Activated T-helper 17 cell treated with anti-CD3 and anti-CD28 coated beads, Interleukin-2, amount 50 U/mL, for 72 hours (primary cell): ENCODE data around the gene SPAST. TPM values are rescaled to one million over a fixed set of nuclear protein-coding genes. Genes with fewer than 3 reads are reported as not detected.
"Not testable (repeated sequence)": the region's sequence is repeated elsewhere in the genome, so short reads cannot be mapped to it uniquely, and the experiment has no call there.

Experiments used
- ATAC-seq: fragments of 150-1000 bp; cut with Tn5 transposase; replicated peaks from 2 replicates; pipeline ENCODE4 v1.10.0; 2021; ENCODE audit warnings: mild to moderate bottlenecking, moderate library complexity
- H3K27ac Mint-ChIP-seq: one replicate; pipeline ENCODE4 v1.8.0; 2022; ENCODE audit warnings: mixed read lengths
- H3K27me3 Mint-ChIP-seq: one replicate; pipeline ENCODE4 v1.8.0; 2022; ENCODE audit warnings: mixed read lengths
- H3K36me3 Mint-ChIP-seq: one replicate; pipeline ENCODE4 v1.8.0; 2022; ENCODE audit warnings: low read depth, mild to moderate bottlenecking, mixed read lengths
- H3K4me1 Mint-ChIP-seq: one replicate; pipeline ENCODE4 v1.8.0; 2022; ENCODE audit warnings: mixed read lengths
- H3K4me3 Mint-ChIP-seq: one replicate; pipeline ENCODE4 v1.8.0; 2022; ENCODE audit warnings: mild to moderate bottlenecking, mixed read lengths
- H3K9me3 Mint-ChIP-seq: one replicate; pipeline ENCODE4 v1.8.0; 2022; ENCODE audit warnings: mixed read lengths
- total RNA-seq, 2 donors: library from RNA; stranded (reverse); gene quantifications; one replicate each; pipeline ENCODE4 v1.2.3, GENCODE V29; 2022

Gene SPAST
- total RNA-seq, 2 donors from 2014 or later, result 12.5 to 19.6 TPM

DNA sequence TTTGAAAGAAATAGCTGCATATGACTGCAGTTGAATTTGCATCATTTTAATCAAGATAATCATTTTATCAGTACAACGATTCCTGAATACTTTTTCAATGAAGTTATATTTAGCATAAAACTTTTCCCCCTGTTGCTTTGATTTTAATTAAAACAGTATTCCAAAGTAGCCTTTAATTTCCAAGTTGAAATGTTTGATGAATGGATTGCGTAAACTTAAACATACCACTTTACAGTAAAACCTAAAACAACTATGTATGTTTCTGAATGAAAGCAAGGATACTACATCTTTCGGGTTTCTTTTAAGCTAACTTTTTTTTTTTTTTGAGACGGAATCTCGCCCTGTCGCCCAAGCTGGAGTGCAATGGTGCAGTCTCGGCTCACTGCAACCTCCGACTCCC is 1.4 kb downstream of the SPAST start:
- H3K36me3 Mint-ChIP-seq, result peaks cover 7% of the 10 kb centered on the region
- H3K27ac Mint-ChIP-seq, result peak overlapping the region; percentile 90
- peak overlapping the region; percentile 95 for H3K4me3 Mint-ChIP-seq
- no peaks in the 10 kb centered on the region for H3K9me3 Mint-ChIP-seq
- peaks cover 12% of the 10 kb centered on the region for H3K4me1 Mint-ChIP-seq
- no peak for ATAC-seq
- no peaks in the 10 kb centered on the region for H3K27me3 Mint-ChIP-seq

DNA sequence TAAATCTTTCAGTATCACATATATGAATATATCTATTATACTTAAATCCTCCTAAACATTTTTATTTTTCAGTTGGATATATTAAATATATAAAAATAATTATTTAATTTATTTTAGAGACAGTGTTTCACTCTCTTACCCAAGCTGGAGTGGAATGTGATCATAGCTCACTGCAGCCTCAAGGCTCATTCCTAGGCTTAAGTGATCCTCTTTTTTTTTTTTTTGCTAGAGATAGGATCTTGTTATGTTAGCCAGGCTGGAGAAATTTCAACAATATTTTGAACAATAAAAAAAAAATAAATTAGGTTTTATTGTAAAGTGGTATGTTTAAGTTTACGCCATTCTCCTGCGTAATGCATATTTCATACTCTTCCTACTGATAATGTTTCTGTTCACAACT is 4.2 kb downstream of the SPAST start:
- Mint-ChIP-seq H3K27me3 (no peaks in the 10 kb centered on the region), H3K36me3 (peaks cover 16% of the 10 kb centered on the region), H3K9me3 (no peaks in the 10 kb centered on the region), H3K4me3 (no peak overlapping the region), H3K27ac (no peak overlapping the region), H3K4me1 (peaks cover 11% of the 10 kb centered on the region)
- no peak for ATAC-seq

DNA sequence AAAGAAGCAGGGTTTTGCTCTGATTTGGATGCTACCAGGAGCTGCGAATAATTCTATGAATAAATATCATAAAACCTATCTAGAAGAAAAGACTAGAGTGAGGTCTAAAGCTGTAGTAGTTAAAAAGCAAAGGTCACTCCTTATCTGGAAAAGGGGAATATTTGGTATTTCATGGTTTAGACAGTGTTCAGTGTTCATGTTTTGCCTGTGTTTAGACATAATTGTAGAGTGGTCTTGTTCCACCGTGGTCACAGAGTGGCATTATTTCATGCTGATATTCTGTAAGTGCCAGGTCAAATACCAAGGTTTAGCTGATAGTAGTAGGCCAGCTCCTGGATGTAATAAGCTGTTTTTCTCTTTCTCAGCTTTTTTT is 10.8 kb downstream of the SPAST start:
- peaks cover 20% of the 10 kb centered on the region for H3K36me3 Mint-ChIP-seq
- peaks cover 6% of the 10 kb centered on the region for H3K4me1 Mint-ChIP-seq
- no peak for ATAC-seq
- no peak overlapping the region for H3K4me3 Mint-ChIP-seq
- no peak overlapping the region for H3K27ac Mint-ChIP-seq
- no peaks in the 10 kb centered on the region for H3K27me3 Mint-ChIP-seq
- no peaks in the 10 kb centered on the region for H3K9me3 Mint-ChIP-seq

DNA sequence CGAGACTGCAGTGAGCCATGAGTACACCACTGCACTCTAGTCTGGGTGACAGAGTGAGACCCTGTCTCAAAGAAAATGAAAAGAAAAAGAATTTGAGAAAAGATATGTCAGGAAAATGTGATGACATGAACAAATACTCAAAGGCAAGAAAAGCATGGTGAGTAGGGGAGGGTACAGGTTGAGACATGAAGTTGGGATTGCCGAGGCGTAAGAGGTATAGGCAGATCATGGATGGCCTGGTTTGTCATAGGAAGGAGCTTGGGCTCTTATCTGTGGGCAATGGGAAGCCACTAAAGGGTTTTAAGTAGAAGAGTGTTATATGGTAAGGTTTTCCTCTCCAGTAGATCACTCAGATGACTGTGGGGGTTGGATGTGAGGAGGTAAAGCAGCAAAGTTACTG is 32.3 kb downstream of the SPAST start:
- Mint-ChIP-seq H3K4me1 (no peaks in the 10 kb centered on the region), H3K27ac (no peak overlapping the region), H3K27me3 (no peaks in the 10 kb centered on the region), H3K36me3 (peaks cover 30% of the 10 kb centered on the region), H3K4me3 (no peak overlapping the region), H3K9me3 (no peaks in the 10 kb centered on the region)
- ATAC-seq, result no peak

DNA sequence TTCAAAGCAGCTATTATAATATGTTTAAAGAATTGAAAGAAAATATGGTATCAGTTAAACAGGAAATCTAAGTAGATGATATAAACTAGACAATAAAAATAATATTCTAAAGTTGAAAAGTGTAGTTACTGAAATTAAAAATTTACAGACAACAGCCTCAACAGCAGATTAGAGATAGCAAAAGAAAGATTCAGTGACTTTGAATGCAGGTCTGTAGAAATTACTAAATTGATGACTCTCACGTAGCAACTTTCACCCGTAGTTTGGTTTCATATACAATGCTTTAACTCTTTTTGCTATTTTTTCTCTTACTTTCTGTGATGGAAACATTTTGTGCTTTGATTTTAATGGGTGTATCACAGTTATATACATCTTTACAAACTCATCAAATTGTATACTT is 44.8 kb downstream of the SPAST start:
- H3K9me3 Mint-ChIP-seq, result no peaks in the 10 kb centered on the region
- peaks cover 46% of the 10 kb centered on the region for H3K36me3 Mint-ChIP-seq
- no peak overlapping the region for H3K4me3 Mint-ChIP-seq
- H3K27me3 Mint-ChIP-seq, result no peaks in the 10 kb centered on the region
- ATAC-seq, result no peak
- H3K27ac Mint-ChIP-seq, result no peak overlapping the region
- peaks cover 6% of the 10 kb centered on the region for H3K4me1 Mint-ChIP-seq

DNA sequence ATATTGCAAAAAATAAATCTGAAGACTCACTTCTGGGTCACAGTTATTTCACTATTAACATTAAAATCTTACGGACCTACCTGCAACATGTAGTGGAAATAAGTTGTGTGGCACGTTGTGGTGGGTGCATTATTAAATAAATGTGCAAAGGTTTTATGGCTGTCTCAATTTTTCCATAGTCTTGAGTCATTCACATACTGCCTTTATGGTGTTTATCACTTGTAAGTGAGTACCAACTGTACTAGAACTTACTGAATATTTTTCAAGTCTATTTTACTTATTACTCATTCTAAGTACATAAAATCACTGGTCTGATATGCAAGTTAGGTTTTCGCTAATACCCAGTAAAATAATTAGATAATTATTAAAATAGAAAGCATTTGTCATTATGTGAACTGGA is 54.7 kb downstream of the SPAST start:
- H3K4me3 Mint-ChIP-seq, result no peak overlapping the region

DNA sequence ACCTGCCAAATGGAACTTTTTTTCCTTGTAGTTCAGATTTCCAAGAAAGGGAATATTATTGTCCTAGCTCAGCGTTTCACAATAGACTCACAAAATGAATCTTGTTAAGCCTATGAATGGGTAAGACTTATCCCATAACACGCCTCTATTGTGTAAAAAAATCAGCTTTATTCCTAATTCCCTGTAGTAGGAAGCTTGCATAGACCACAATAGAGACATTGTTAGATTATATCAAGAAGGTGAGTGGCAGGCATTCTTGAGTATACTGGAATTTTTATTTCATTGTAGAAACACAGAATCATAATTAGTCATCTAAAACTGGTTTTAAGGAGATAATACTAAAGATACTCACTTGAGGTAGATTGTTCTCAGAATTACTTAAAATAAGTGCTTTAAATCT is 55.8 kb downstream of the SPAST start:
- Mint-ChIP-seq H3K27me3 (no peaks in the 10 kb centered on the region), H3K4me3 (no peak overlapping the region), H3K9me3 (no peaks in the 10 kb centered on the region), H3K36me3 (peaks cover 66% of the 10 kb centered on the region), H3K27ac (no peak overlapping the region), H3K4me1 (peaks cover 11% of the 10 kb centered on the region)
- no peak for ATAC-seq

More for the DNA sequence above, 54.7 kb downstream of the SPAST start:
- H3K4me1 Mint-ChIP-seq, result peaks cover 11% of the 10 kb centered on the region
- H3K27ac Mint-ChIP-seq, result peak overlapping the region; percentile 50
- no peak for ATAC-seq
- H3K9me3 Mint-ChIP-seq, result no peaks in the 10 kb centered on the region
- peaks cover 62% of the 10 kb centered on the region for H3K36me3 Mint-ChIP-seq
- H3K27me3 Mint-ChIP-seq, result no peaks in the 10 kb centered on the region

DNA sequence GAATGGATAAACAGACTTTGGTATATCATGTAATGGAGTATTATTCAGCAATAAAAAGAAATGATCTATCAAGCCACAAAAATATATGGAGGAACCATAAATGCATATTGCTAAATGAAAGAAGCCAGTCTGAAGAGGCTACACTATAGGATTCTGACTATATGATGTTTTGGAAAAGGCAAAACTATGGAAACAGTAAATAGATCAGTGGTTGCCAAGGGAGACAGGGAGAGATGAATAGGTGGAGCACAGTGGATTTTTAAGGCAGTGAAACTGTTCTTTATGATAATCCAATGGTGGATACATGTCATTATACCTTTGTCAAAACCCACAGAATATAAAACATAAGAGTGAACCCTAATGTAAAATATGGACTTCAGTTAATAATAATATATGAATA is 61.3 kb downstream of the SPAST start:
- H3K27ac Mint-ChIP-seq, result no peak overlapping the region
- ATAC-seq, result no peak
- H3K4me3 Mint-ChIP-seq, result no peak overlapping the region
- H3K36me3 Mint-ChIP-seq, result peaks cover 78% of the 10 kb centered on the region
- H3K4me1 Mint-ChIP-seq, result peaks cover 11% of the 10 kb centered on the region
- no peaks in the 10 kb centered on the region for H3K9me3 Mint-ChIP-seq
- H3K27me3 Mint-ChIP-seq, result no peaks in the 10 kb centered on the region

DNA sequence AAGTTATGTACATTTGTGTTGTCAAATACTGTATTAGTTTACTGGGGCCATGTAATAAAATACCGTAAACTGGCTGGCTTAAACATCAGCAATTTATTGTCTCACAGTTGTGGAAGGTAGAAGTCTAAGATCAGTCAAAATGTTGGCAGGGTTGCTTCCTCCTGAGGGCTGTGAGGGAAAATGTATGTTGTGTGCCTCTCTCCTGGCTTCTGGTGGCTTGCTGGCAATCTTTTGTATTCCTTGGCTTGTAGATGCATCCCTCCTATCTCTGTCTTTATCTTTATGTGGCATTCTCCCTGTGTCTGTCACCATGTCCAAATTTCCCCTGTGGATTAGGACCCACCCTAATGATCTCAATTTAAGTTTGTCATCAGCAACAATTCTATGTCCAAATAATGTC is 65.3 kb downstream of the SPAST start:
- Mint-ChIP-seq H3K9me3 (no peaks in the 10 kb centered on the region), H3K27me3 (no peaks in the 10 kb centered on the region), H3K27ac (no peak overlapping the region), H3K4me1 (no peaks in the 10 kb centered on the region), H3K4me3 (no peak overlapping the region), H3K36me3 (peaks cover 72% of the 10 kb centered on the region)
- no peak for ATAC-seq

DNA sequence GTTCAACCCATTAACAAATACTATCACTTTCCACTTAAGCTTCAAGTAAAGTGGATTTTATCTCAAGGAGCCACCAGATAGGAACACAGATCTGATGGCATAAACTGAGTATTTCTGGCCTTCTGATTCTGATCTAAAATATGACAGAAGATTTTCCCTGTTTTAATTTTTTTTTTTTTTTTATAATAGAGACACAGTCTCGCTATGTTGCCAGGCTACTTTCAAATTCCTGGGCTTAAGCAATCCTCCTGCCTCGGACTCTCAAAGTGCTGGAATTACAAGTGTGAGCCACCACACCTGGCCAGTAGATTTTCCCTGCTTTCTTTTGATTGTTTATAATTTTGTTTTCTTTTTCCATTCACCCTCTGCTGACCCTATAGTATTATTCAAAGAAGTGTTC is 65.7 kb downstream of the SPAST start:
- Mint-ChIP-seq H3K27ac (no peak overlapping the region), H3K36me3 (peaks cover 68% of the 10 kb centered on the region), H3K27me3 (no peaks in the 10 kb centered on the region), H3K4me1 (no peaks in the 10 kb centered on the region), H3K4me3 (no peak overlapping the region), H3K9me3 (no peaks in the 10 kb centered on the region)
- ATAC-seq, result no peak

DNA sequence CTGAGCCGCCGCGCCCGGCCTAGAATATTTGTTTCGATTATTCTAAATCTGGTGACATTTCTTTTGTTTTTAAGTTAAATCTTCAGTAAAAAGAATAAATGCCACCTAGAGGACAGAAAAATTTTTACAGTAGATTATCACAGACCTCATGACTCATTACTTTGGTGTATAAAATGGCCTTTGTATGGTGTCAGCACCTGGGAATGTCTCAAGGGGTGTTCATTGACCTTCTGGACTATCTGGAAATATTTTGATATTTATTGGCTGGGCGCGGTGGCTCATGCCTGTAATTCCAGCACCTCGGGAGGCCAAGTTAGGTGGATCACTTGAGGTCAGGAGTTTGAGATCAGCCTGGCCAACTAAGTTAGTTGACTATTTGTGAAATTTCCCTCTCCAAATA is 72.1 kb downstream of the SPAST start:
- Mint-ChIP-seq H3K27ac (no peak overlapping the region), H3K9me3 (no peaks in the 10 kb centered on the region)
- ATAC-seq, result no peak

DNA sequence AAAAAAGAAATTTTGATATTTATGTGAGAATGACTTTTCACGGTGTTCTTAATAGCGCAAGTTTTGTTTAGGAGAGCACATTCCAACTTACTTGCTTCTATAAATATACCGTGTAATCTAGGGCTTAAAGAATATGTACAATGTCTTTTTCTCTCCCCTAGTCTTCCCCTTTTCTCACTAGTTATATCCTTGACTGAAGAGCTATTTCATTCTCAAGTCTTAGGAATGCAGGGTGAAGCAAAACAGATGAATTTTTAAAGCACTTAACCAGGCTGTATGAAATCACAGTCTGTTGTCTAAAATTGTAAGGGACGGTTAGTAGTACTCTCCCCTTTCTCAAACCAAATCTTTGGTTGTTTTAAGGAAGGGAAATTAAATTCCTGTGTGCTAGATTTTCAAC is 72.7 kb downstream of the SPAST start:
- Mint-ChIP-seq H3K4me3 (no peak overlapping the region), H3K27me3 (no peaks in the 10 kb centered on the region), H3K27ac (no peak overlapping the region), H3K9me3 (no peaks in the 10 kb centered on the region), H3K4me1 (no peaks in the 10 kb centered on the region), H3K36me3 (peaks cover 65% of the 10 kb centered on the region)
- no peak for ATAC-seq

More for the DNA sequence above, 72.1 kb downstream of the SPAST start:
- H3K36me3 Mint-ChIP-seq, result peaks cover 67% of the 10 kb centered on the region
- H3K27me3 Mint-ChIP-seq, result no peaks in the 10 kb centered on the region
- no peaks in the 10 kb centered on the region for H3K4me1 Mint-ChIP-seq
- H3K4me3 Mint-ChIP-seq, result no peak overlapping the region

DNA sequence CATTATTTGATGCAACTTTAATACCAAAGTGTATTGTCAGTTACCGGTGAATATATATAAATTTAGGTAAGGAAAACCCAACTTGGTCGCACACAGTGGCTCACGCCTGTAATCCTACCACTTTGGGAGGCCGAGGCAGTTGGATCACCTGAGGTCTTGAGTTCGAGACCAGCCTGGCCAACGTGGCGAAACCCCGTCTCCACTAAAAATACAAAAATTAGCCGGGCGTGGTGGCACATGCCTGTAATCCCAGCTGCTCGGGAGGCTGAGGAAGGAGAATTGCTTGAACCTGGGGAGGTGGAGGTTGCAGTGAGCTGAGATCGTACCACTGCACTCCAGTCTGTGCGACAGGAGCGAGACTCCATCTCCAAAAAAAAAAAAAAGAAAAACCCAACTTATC is 88.2 kb downstream of the SPAST start:
- not testable (repeated sequence) for ATAC-seq

DNA sequence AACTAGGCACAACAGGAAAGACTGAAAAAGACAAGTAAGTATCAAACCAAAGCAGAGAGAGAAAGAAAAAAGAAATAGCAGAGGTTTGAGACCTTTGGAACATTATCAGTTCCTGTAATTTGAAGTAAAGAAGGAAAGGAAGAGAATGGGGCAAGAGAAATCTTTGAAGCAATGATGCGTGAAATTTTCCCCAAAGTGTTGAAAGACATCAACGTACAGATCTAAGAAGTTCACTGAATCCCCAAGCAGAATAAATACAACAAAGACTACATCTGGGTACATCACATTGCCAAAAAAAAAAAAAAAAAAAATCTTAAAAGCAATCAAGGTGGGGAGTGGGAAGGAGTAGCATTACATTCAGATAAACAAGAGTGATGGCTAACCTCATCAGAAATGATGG is 96.3 kb downstream of the SPAST start:
- peaks cover 24% of the 10 kb centered on the region for H3K36me3 Mint-ChIP-seq
- H3K9me3 Mint-ChIP-seq, result no peaks in the 10 kb centered on the region
- H3K4me1 Mint-ChIP-seq, result peaks cover 4% of the 10 kb centered on the region
- H3K27me3 Mint-ChIP-seq, result no peaks in the 10 kb centered on the region
- H3K4me3 Mint-ChIP-seq, result no peak overlapping the region
- no peak for ATAC-seq
- peak overlapping the region; percentile 46 for H3K27ac Mint-ChIP-seq

More for the DNA sequence above, 88.2 kb downstream of the SPAST start:
- not testable (repeated sequence) for H3K9me3 Mint-ChIP-seq, H3K27me3 Mint-ChIP-seq, H3K4me3 Mint-ChIP-seq, H3K27ac Mint-ChIP-seq, H3K4me1 Mint-ChIP-seq
- H3K36me3 Mint-ChIP-seq, result peaks cover 57% of the 10 kb centered on the region

DNA sequence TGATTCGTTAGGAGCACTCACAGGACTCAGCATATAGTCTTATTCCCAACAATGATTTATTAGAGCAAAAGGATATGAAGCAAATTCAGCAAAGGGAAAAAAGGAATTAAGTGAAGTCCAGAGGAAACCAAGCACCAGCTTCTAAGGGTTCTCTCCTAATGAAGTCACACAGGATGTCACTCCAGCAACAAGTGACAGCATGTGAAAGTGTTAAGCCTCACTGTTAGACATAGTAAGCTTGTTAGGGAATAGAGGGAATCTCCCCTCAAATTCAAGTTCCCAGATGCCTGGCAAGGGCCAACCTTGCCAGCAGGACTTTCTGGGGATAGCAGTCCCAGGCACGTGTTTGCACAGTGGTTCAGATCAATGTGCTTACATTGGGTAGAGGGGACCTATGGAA is 97.9 kb downstream of the SPAST start:
- H3K9me3 Mint-ChIP-seq, result no peaks in the 10 kb centered on the region
- H3K4me3 Mint-ChIP-seq, result no peak overlapping the region
- peaks cover 5% of the 10 kb centered on the region for H3K4me1 Mint-ChIP-seq
- no peaks in the 10 kb centered on the region for H3K27me3 Mint-ChIP-seq
- H3K36me3 Mint-ChIP-seq, result peaks cover 19% of the 10 kb centered on the region
- H3K27ac Mint-ChIP-seq, result no peak overlapping the region
- no peak for ATAC-seq

DNA sequence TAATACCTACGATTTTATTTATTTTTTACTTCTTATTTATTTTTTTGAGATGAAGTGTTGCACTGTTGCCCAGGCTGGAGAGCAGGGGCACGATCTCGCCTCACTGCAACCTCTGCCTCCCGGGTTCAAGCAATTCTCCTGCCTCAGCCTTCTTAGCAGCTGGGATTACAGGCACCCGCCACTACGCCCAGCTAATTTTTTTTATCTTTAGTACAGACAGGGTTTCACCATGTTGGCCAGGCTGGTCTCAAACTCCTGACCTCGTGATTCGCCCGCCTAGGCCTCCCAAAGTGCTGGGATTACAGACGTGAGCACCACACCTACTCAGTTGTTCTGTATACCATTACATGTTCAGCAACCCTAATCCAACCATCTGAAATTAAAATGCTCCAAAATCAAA is 100.9 kb downstream of the SPAST start:
- ATAC-seq, H3K9me3 Mint-ChIP-seq, H3K27me3 Mint-ChIP-seq: not testable (repeated sequence)
- Mint-ChIP-seq H3K4me1 (peaks cover 24% of the 10 kb centered on the region), H3K27ac (peak overlapping the region; percentile 50), H3K4me3 (peak overlapping the region; percentile 100), H3K36me3 (peaks cover 28% of the 10 kb centered on the region)
